ENCODE measurements around the gene CNDP2.
"Not testable (repeated sequence)": the region's sequence is repeated elsewhere in the genome, so short reads cannot be mapped to it uniquely, and the experiment has no call there.

The CNDP2 gene

GRCh38 chr18:74558096-74558495, 61.9 kb downstream of the CNDP2 start:
- in situ Hi-C loops (cut with MboI; ENCODE audit: low sequenced_read_pairs, unreplicated experiment): loop anchor here (10.0 kb wide), 1 partner anchor 363 kb away; no protein-coding TSS in a partner anchor
- TF ChIP-seq, protein P1, sequence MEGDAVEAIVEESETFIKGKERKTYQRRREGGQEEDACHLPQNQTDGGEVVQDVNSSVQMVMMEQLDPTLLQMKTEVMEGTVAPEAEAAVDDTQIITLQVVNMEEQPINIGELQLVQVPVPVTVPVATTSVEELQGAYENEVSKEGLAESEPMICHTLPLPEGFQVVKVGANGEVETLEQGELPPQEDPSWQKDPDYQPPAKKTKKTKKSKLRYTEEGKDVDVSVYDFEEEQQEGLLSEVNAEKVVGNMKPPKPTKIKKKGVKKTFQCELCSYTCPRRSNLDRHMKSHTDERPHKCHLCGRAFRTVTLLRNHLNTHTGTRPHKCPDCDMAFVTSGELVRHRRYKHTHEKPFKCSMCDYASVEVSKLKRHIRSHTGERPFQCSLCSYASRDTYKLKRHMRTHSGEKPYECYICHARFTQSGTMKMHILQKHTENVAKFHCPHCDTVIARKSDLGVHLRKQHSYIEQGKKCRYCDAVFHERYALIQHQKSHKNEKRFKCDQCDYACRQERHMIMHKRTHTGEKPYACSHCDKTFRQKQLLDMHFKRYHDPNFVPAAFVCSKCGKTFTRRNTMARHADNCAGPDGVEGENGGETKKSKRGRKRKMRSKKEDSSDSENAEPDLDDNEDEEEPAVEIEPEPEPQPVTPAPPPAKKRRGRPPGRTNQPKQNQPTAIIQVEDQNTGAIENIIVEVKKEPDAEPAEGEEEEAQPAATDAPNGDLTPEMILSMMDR (IDR thresholded peaks at IDR 0.05; ENCODE audit: borderline replicate concordance, control extremely low read depth, extremely low read depth, insufficient read depth, missing control alignments): no peak

GRCh38 chr18:74562131-74562730, 66.1 kb downstream of the CNDP2 start:
- no peak for DNase-seq (ENCODE audit: low spot score)
- in situ Hi-C loops (cut with MboI; ENCODE audit: low sequenced_read_pairs, unreplicated experiment): no loop called here
- TF ChIP-seq, protein P1 (IDR thresholded peaks at IDR 0.05; ENCODE audit: borderline replicate concordance, control extremely low read depth, extremely low read depth, insufficient read depth, missing control alignments): no peak

More at GRCh38 chr18:74558096-74558495, 61.9 kb downstream of the CNDP2 start:
- DNase-seq (ENCODE audit: low spot score): no peak

DNA sequence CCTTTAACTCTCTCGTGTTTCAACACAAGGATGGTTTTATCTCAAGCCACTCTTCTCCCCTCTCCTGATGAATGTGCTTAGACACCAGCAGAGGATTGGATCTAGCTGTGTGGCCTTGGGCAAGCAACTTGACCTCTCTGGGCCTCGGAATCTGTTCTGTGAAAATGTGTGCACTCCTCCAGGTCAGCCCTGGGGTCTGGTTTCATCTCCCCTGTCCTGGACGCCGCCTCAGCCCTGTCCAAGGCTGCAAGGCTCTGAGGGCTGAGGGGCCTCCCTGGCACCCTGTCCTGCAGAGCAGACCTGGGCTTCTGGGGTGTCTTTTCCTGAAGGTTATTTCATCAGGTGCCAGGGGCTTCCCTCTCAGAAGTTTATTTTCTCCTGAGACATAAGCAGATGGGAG, 66.6 kb downstream of the CNDP2 start:
- in situ Hi-C loops (cut with MboI; ENCODE audit: low sequenced_read_pairs, unreplicated experiment): no loop called here
- TF ChIP-seq, protein P1 (IDR thresholded peaks at IDR 0.05; ENCODE audit: borderline replicate concordance, control extremely low read depth, extremely low read depth, insufficient read depth, missing control alignments): no peak
- no peak for DNase-seq (ENCODE audit: low spot score)

GRCh38 chr18:74563999-74564398, 67.8 kb downstream of the CNDP2 start:
- TF ChIP-seq, protein P1 (IDR thresholded peaks at IDR 0.05; ENCODE audit: borderline replicate concordance, control extremely low read depth, extremely low read depth, insufficient read depth, missing control alignments): no peak
- in situ Hi-C loops (cut with MboI; ENCODE audit: low sequenced_read_pairs, unreplicated experiment): no loop called here
- DNase-seq (ENCODE audit: low spot score): no peak

- in situ Hi-C loops (cut with MboI; ENCODE audit: low sequenced_read_pairs, unreplicated experiment); DNase-seq (ENCODE audit: low spot score): not testable (repeated sequence)
These were observed 69.0 kb downstream of the CNDP2 start for GRCh38 chr18:74565164-74565563.

DNA sequence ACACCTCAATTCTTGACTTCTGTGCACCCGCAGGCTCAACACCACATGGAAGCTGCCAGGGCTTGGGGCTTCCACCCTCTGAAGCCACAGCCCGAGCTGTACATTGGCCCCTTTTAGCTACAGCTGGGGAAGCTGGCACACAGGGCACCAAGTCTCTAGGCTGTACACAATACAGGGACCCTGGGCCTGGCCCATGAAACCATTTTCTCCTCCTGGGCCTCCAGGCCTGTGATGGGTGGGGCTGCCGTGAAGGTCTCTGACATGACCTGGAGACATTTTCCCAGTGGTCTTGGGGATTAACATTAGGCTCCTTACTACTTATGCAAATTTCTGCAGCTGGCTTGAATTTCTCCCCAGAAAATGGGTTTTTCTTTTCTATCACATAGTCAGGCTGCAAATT, 69.8 kb downstream of the CNDP2 start:
- in situ Hi-C loops (cut with MboI; ENCODE audit: low sequenced_read_pairs, unreplicated experiment); DNase-seq (ENCODE audit: low spot score): not testable (repeated sequence)

GRCh38 chr18:74567822-74568221, 71.7 kb downstream of the CNDP2 start:
- TF ChIP-seq, protein P1 (IDR thresholded peaks at IDR 0.05; ENCODE audit: borderline replicate concordance, control extremely low read depth, extremely low read depth, insufficient read depth, missing control alignments): no peak
- in situ Hi-C loops (cut with MboI; ENCODE audit: low sequenced_read_pairs, unreplicated experiment): no loop called here
- DNase-seq (ENCODE audit: low spot score): no peak

DNA sequence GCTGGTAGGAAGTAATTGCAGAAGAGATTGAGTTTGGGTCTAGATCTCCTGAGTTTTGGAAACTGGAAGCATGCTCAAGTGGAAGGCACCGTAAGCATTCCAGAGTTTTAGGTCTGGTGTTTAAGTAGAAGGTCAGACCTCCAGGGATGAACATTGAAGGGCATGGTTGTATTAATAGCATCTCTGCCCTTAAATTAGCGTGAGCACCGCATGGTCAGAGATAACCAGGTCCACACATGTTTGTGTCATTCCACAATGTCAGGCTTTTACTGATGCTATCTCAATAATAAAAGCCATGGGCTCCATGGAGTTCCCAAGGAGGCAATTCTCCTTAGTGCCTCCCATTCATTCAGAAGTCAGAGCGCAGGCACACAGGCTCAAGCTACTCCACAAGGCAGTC, 73.2 kb downstream of the CNDP2 start:
- no peak for DNase-seq (ENCODE audit: low spot score)
- in situ Hi-C loops (cut with MboI; ENCODE audit: low sequenced_read_pairs, unreplicated experiment): no loop called here
- TF ChIP-seq, protein P1 (IDR thresholded peaks at IDR 0.05; ENCODE audit: borderline replicate concordance, control extremely low read depth, extremely low read depth, insufficient read depth, missing control alignments): no peak

All from GM13976 (cell line).